ENCODE data around the gene ABCC10.

- TF ChIP-seq EP300 (IDR thresholded peaks at IDR 0.05), result no peak
- TF ChIP-seq CTCF (IDR thresholded peaks at IDR 0.05), result no peak
- TF ChIP-seq POLR2A (IDR thresholded peaks at IDR 0.05), result no peak
Observed at GRCh38 chr6:43428874-43429273, 1.5 kb downstream of the ABCC10 start.

Data from ovary (tissue), 3 donors.